ENCODE data around the gene ZCCHC7. TPM values are rescaled to one million over a fixed set of nuclear protein-coding genes. Genes with fewer than 3 reads are reported as not detected.
"Not testable (repeated sequence)": the region's sequence is repeated elsewhere in the genome, so short reads cannot be mapped to it uniquely, and the experiment has no call there.

The ZCCHC7 gene
- total RNA-seq (2014; rRNA removed; shearing (Covaris generic); ENCODE audit: low replicate concordance): 7.7 and 12.0 TPM in 2 replicates

GRCh38 chr9:37119907-37120842 is at the start of gene ZCCHC7:
ZCCHC7 (plus strand) TSS chr9:37120574.
- Histone ChIP-seq H3K36me3 (peaks cover 2% of the 10 kb centered on the region; the same call in 1 of the 2 replicates), H3K27me3 (no peaks in the 10 kb centered on the region), H3K4me3 (peak within 1 kb of the TSS; percentile 92), H3K9me3 (peaks cover 2% of the 10 kb centered on the region; the same call in 1 of the 2 replicates)
- peak; percentile 90 for DNase-seq

- H3K36me3 ChIP-seq, DNase-seq, H3K4me3 ChIP-seq, H3K9me3 ChIP-seq, H3K27me3 ChIP-seq: not testable (repeated sequence)
These were observed 45.6 kb upstream of the ZCCHC7 start for GRCh38 chr9:37074790-37075189.

- peak; percentile 87 for DNase-seq
- peak overlapping the region; percentile 83 for H3K4me3 ChIP-seq
These were observed 40.8 kb upstream of the ZCCHC7 start for GRCh38 chr9:37079370-37080164.

GRCh38 chr9:37080165-37080628 is 40.2 kb upstream of the ZCCHC7 start:
- DNase-seq: peak; percentile 16
- H3K27me3 ChIP-seq, H3K36me3 ChIP-seq, H3K9me3 ChIP-seq: not testable (repeated sequence)
- H3K4me3 ChIP-seq: peak overlapping the region; percentile 83

More at GRCh38 chr9:37079370-37080164, 40.8 kb upstream of the ZCCHC7 start:
- Histone ChIP-seq H3K36me3 (peaks cover 4% of the 10 kb centered on the region; the same call in 1 of the 2 replicates), H3K9me3 (0 out of 2 replicates have a peak, but pooled peaks cover 3% of the 10 kb centered on the region), H3K27me3 (no peaks in the 10 kb centered on the region)

- not testable (repeated sequence) for DNase-seq, H3K4me3 ChIP-seq, H3K27me3 ChIP-seq, H3K36me3 ChIP-seq, H3K9me3 ChIP-seq
These were observed 38.9 kb upstream of the ZCCHC7 start for GRCh38 chr9:37081507-37081906.

GRCh38 chr9:37082214-37082765 is 38.1 kb upstream of the ZCCHC7 start:
- DNase-seq: no peak
- Histone ChIP-seq H3K4me3 (no peak overlapping the region), H3K27me3 (no peaks in the 10 kb centered on the region), H3K9me3 (0 out of 2 replicates have a peak, but pooled peaks cover 3% of the 10 kb centered on the region), H3K36me3 (peaks cover 13% of the 10 kb centered on the region)

GRCh38 chr9:37083654-37084053 is 36.7 kb upstream of the ZCCHC7 start:
- peaks cover 17% of the 10 kb centered on the region for H3K36me3 ChIP-seq
- DNase-seq: no peak
- H3K9me3 ChIP-seq: 0 out of 2 replicates have a peak, but pooled peaks cover 3% of the 10 kb centered on the region
- H3K27me3 ChIP-seq: no peaks in the 10 kb centered on the region
- no peak overlapping the region for H3K4me3 ChIP-seq

GRCh38 chr9:37085233-37085632 is 35.1 kb upstream of the ZCCHC7 start:
- DNase-seq: no peak
- Histone ChIP-seq H3K9me3 (no peaks in the 10 kb centered on the region), H3K27me3 (no peaks in the 10 kb centered on the region)

GRCh38 chr9:37092714-37093295 is 27.6 kb upstream of the ZCCHC7 start:
- H3K4me3 ChIP-seq, DNase-seq: not testable (repeated sequence)

More at GRCh38 chr9:37085233-37085632, 35.1 kb upstream of the ZCCHC7 start:
- Histone ChIP-seq H3K36me3 (peaks cover 20% of the 10 kb centered on the region), H3K4me3 (no peak overlapping the region)

GRCh38 chr9:37094751-37095150 is 25.6 kb upstream of the ZCCHC7 start:
- DNase-seq: no peak
- no peaks in the 10 kb centered on the region for H3K27me3 ChIP-seq
- H3K4me3 ChIP-seq: no peak overlapping the region
- H3K9me3 ChIP-seq: no peaks in the 10 kb centered on the region
- H3K36me3 ChIP-seq: no peaks in the 10 kb centered on the region

More at GRCh38 chr9:37092714-37093295, 27.6 kb upstream of the ZCCHC7 start:
- H3K9me3 ChIP-seq, H3K36me3 ChIP-seq, H3K27me3 ChIP-seq: not testable (repeated sequence)

GRCh38 chr9:37096628-37097027 is 23.7 kb upstream of the ZCCHC7 start:
- DNase-seq: no peak
- H3K4me3 ChIP-seq: no peak overlapping the region
- no peaks in the 10 kb centered on the region for H3K27me3 ChIP-seq
- H3K36me3 ChIP-seq: no peaks in the 10 kb centered on the region
- no peaks in the 10 kb centered on the region for H3K9me3 ChIP-seq

GRCh38 chr9:37097294-37097693 is 23.1 kb upstream of the ZCCHC7 start:
- Histone ChIP-seq H3K4me3 (no peak overlapping the region), H3K36me3 (no peaks in the 10 kb centered on the region), H3K9me3 (no peaks in the 10 kb centered on the region)

GRCh38 chr9:37100327-37100726 is 20.0 kb upstream of the ZCCHC7 start:
- DNase-seq: no peak
- Histone ChIP-seq H3K9me3 (no peaks in the 10 kb centered on the region), H3K27me3 (no peaks in the 10 kb centered on the region), H3K4me3 (no peak overlapping the region), H3K36me3 (no peaks in the 10 kb centered on the region)

More at GRCh38 chr9:37097294-37097693, 23.1 kb upstream of the ZCCHC7 start:
- DNase-seq: no peak
- no peaks in the 10 kb centered on the region for H3K27me3 ChIP-seq

GRCh38 chr9:37100741-37101140 is 19.6 kb upstream of the ZCCHC7 start:
- Histone ChIP-seq H3K27me3 (no peaks in the 10 kb centered on the region), H3K36me3 (no peaks in the 10 kb centered on the region), H3K4me3 (no peak overlapping the region), H3K9me3 (no peaks in the 10 kb centered on the region)
- DNase-seq: no peak

- DNase-seq: peak; percentile 18
- Histone ChIP-seq H3K36me3 (no peaks in the 10 kb centered on the region), H3K4me3 (no peak overlapping the region), H3K27me3 (no peaks in the 10 kb centered on the region), H3K9me3 (no peaks in the 10 kb centered on the region)
These were observed 17.9 kb upstream of the ZCCHC7 start for GRCh38 chr9:37102486-37102885.

GRCh38 chr9:37104183-37104889 is 16.0 kb upstream of the ZCCHC7 start:
- Histone ChIP-seq H3K4me3 (no peak overlapping the region), H3K27me3 (no peaks in the 10 kb centered on the region), H3K36me3 (no peaks in the 10 kb centered on the region), H3K9me3 (no peaks in the 10 kb centered on the region)
- peak; percentile 73 for DNase-seq

All from MG63 (cell line).